ELF-1 (cell line): Measurements from ENCODE around the gene TCF7L2.
"Not testable (repeated sequence)": the region's sequence is repeated elsewhere in the genome, so short reads cannot be mapped to it uniquely, and the experiment has no call there.

Experiments used
- DNase-seq: peaks from one replicate; pipeline ENCODE4 v3.0.0-alpha.2; 2016; ENCODE audit warnings: low read depth, low spot score

The TCF7L2 gene

GRCh38 chr10:113091920-113092319, 141.9 kb downstream of the TCF7L2 start:
- no peak for DNase-seq

GRCh38 chr10:113093188-113094113, 143.4 kb downstream of the TCF7L2 start:
- DNase-seq, result no peak

- DNase-seq, result no peak
Measured at GRCh38 chr10:113094114-113094486, 144.1 kb downstream of the TCF7L2 start.

GRCh38 chr10:113095419-113096127, 145.5 kb downstream of the TCF7L2 start:
- no peak for DNase-seq

GRCh38 chr10:113096128-113096996, 146.3 kb downstream of the TCF7L2 start:
- no peak for DNase-seq

- DNase-seq, result no peak
Measured at GRCh38 chr10:113097036-113097435, 147.0 kb downstream of the TCF7L2 start.

- no peak for DNase-seq
Measured at GRCh38 chr10:113099431-113100183, 149.6 kb downstream of the TCF7L2 start.

- no peak for DNase-seq
Measured at GRCh38 chr10:113100281-113100680, 150.2 kb downstream of the TCF7L2 start.

GRCh38 chr10:113103131-113103840, 153.2 kb downstream of the TCF7L2 start:
- no peak for DNase-seq

GRCh38 chr10:113104047-113104446, 154.0 kb downstream of the TCF7L2 start:
- DNase-seq, result no peak

- DNase-seq, result peak; percentile 91
Measured at GRCh38 chr10:113108194-113108835, 158.3 kb downstream of the TCF7L2 start.

GRCh38 chr10:113108948-113109347, 158.9 kb downstream of the TCF7L2 start:
- no peak for DNase-seq

- DNase-seq, result not testable (repeated sequence)
Measured at GRCh38 chr10:113109482-113109881, 159.4 kb downstream of the TCF7L2 start.

GRCh38 chr10:113111260-113111659, 161.2 kb downstream of the TCF7L2 start:
- no peak for DNase-seq

GRCh38 chr10:113111900-113112853, 162.1 kb downstream of the TCF7L2 start:
- no peak for DNase-seq

- DNase-seq, result no peak
Measured at GRCh38 chr10:113113241-113113640, 163.2 kb downstream of the TCF7L2 start.

- DNase-seq, result no peak
Measured at GRCh38 chr10:113113918-113114317, 163.9 kb downstream of the TCF7L2 start.

- no peak for DNase-seq
Measured at GRCh38 chr10:113115556-113115955, 165.5 kb downstream of the TCF7L2 start.

- DNase-seq, result no peak
Measured at GRCh38 chr10:113118882-113119281, 168.8 kb downstream of the TCF7L2 start.
